ENCODE results near the gene SMAD7. TPM values are rescaled to one million over a fixed set of nuclear protein-coding genes. Genes with fewer than 3 reads are reported as not detected.

SMAD7 gene
- total RNA-seq: 10 to 100 TPM; 55.4 to 98.8 TPM
- polyA plus RNA-seq: 10 to 100 TPM; 27.3 to 32.9 TPM
- long read RNA-seq, donor 1, full-length matches to known transcripts: 37 of 71 reads
- long read RNA-seq, donor 1, partial matches to known transcripts: 1 of 71 reads
- long read RNA-seq, donor 1, other reads (novel, unspliced or antisense): 33 of 71 reads
- long read RNA-seq, donor 2, full-length matches to known transcripts: 53 of 83 reads
- long read RNA-seq, donor 2, partial matches to known transcripts: 0 of 83 reads
- long read RNA-seq, donor 2, other reads (novel, unspliced or antisense): 30 of 83 reads

GRCh38 chr18:48950536-48951447, at the start of gene SMAD7:
Gene SMAD7, minus strand, starts transcription at chr18:48950965. Its CDS starts 541 bp downstream, at chr18:48950424.
- peak within 1 kb of the TSS; percentile 93 to 96 for H3K27ac ChIP-seq (ENCODE audit: low read depth in 1 of 2, low read length in 2 of 2)
- H3K9me3 ChIP-seq (ENCODE audit: control insufficient read depth, low read length): no peaks in the 10 kb centered on the region
- WGBS, 2 donors: 0% methylated on average over 47 to 71 of the region's 71 CpGs
- no peaks in the 10 kb centered on the region for H3K36me3 ChIP-seq (ENCODE audit: control insufficient read depth in 1 of 2, insufficient read depth in 2 of 2, low read length in 1 of 2)
- H3K4me3 ChIP-seq (ENCODE audit: low read length in 2 of 2): peak within 1 kb of the TSS; percentile 65 to 99
- intact Hi-C loops (cut with DNase I): loop anchor here (5.0 to 10.0 kb wide), 3 partner anchors 92 to 464 kb away; no protein-coding TSS in a partner anchor
- DNase-seq (peak in 1 of 2 donors; percentile 83), ATAC-seq (ENCODE audit: low FRiP score) (no peak)
- H3K27me3 ChIP-seq (ENCODE audit: control insufficient read depth in 1 of 2, insufficient read depth in 2 of 2, low read length in 1 of 2): no peaks in the 10 kb centered on the region
- H3K4me1 ChIP-seq (ENCODE audit: control insufficient read depth in 1 of 2, insufficient read depth in 2 of 2, low read length in 2 of 2): peaks cover 0 to 8% of the 10 kb centered on the region in 2 donors

GRCh38 chr18:48999569-48999968, 48.8 kb upstream of the SMAD7 start:
- Histone ChIP-seq H3K36me3 (ENCODE audit: control insufficient read depth in 1 of 2, insufficient read depth in 2 of 2, low read length in 1 of 2) (no peaks in the 10 kb centered on the region), H3K27ac (ENCODE audit: low read depth in 1 of 2, low read length in 2 of 2) (no peak overlapping the region), H3K27me3 (ENCODE audit: control insufficient read depth in 1 of 2, insufficient read depth in 2 of 2, low read length in 1 of 2) (no peaks in the 10 kb centered on the region), H3K4me3 (ENCODE audit: low read length in 2 of 2) (no peak overlapping the region), H3K9me3 (ENCODE audit: control insufficient read depth, low read length) (no peaks in the 10 kb centered on the region), H3K4me1 (ENCODE audit: control insufficient read depth in 1 of 2, insufficient read depth in 2 of 2, low read length in 2 of 2) (no peaks in the 10 kb centered on the region)
- ATAC-seq (ENCODE audit: low FRiP score) (no peak), DNase-seq (no peak)
- intact Hi-C loops (cut with DNase I): loop anchor here in 1 of 2 donors (2.0 kb wide), 2 partner anchors 13 to 47 kb away; no protein-coding TSS in a partner anchor
- WGBS, 2 donors: 89 to 90% methylated on average over 11 of the region's 11 CpGs

- no peaks in the 10 kb centered on the region for H3K36me3 ChIP-seq (ENCODE audit: control insufficient read depth in 1 of 2, insufficient read depth in 2 of 2, low read length in 1 of 2)
- 8 to 14% methylated on average over 17 of the region's 17 CpGs for WGBS, 2 donors
- no peaks in the 10 kb centered on the region for H3K9me3 ChIP-seq (ENCODE audit: control insufficient read depth, low read length)
- no peaks in the 10 kb centered on the region for H3K27me3 ChIP-seq (ENCODE audit: control insufficient read depth in 1 of 2, insufficient read depth in 2 of 2, low read length in 1 of 2)
- DNase-seq: peak; percentile 91 to 93
- no peaks in the 10 kb centered on the region for H3K4me1 ChIP-seq (ENCODE audit: control insufficient read depth in 1 of 2, insufficient read depth in 2 of 2, low read length in 2 of 2)
- intact Hi-C loops (cut with DNase I): loop anchor here in 1 of 2 donors (2.0 kb wide), 2 partner anchors 15 to 45 kb away; no protein-coding TSS in a partner anchor
- H3K4me3 ChIP-seq (ENCODE audit: low read length in 2 of 2): no peak overlapping the region
- H3K27ac ChIP-seq (ENCODE audit: low read depth in 1 of 2, low read length in 2 of 2): peak overlapping the region; percentile 20 to 78
- ATAC-seq (ENCODE audit: low FRiP score): peak; percentile 75
These were observed 47.4 kb upstream of the SMAD7 start for GRCh38 chr18:48997985-48998831.

- ATAC-seq (ENCODE audit: low FRiP score) (no peak), DNase-seq (no peak)
- Histone ChIP-seq H3K27me3 (ENCODE audit: control insufficient read depth in 1 of 2, insufficient read depth in 2 of 2, low read length in 1 of 2) (no peaks in the 10 kb centered on the region), H3K4me3 (ENCODE audit: low read length in 2 of 2) (no peak overlapping the region), H3K36me3 (ENCODE audit: control insufficient read depth in 1 of 2, insufficient read depth in 2 of 2, low read length in 1 of 2) (no peaks in the 10 kb centered on the region), H3K9me3 (ENCODE audit: control insufficient read depth, low read length) (no peaks in the 10 kb centered on the region), H3K4me1 (ENCODE audit: control insufficient read depth in 1 of 2, insufficient read depth in 2 of 2, low read length in 2 of 2) (no peaks in the 10 kb centered on the region), H3K27ac (ENCODE audit: low read depth in 1 of 2, low read length in 2 of 2) (peak overlapping the region; percentile 20 to 78)
- WGBS, 2 donors: 55 to 56% methylated on average over 6 of the region's 6 CpGs
- intact Hi-C loops (cut with DNase I): no loop called here
These were observed 46.9 kb upstream of the SMAD7 start for GRCh38 chr18:48997681-48997984.

GRCh38 chr18:48996901-48997463, 46.2 kb upstream of the SMAD7 start:
- 40 to 43% methylated on average over 8 of the region's 8 CpGs for WGBS, 2 donors
- Histone ChIP-seq H3K9me3 (ENCODE audit: control insufficient read depth, low read length) (no peaks in the 10 kb centered on the region), H3K4me1 (ENCODE audit: control insufficient read depth in 1 of 2, insufficient read depth in 2 of 2, low read length in 2 of 2) (no peaks in the 10 kb centered on the region), H3K36me3 (ENCODE audit: control insufficient read depth in 1 of 2, insufficient read depth in 2 of 2, low read length in 1 of 2) (no peaks in the 10 kb centered on the region), H3K27me3 (ENCODE audit: control insufficient read depth in 1 of 2, insufficient read depth in 2 of 2, low read length in 1 of 2) (no peaks in the 10 kb centered on the region), H3K27ac (ENCODE audit: low read depth in 1 of 2, low read length in 2 of 2) (peak overlapping the region in 1 of 2 donors; percentile 38), H3K4me3 (ENCODE audit: low read length in 2 of 2) (no peak overlapping the region)
- ATAC-seq (ENCODE audit: low FRiP score) (no peak), DNase-seq (no peak)
- intact Hi-C loops (cut with DNase I): no loop called here

- intact Hi-C loops (cut with DNase I): no loop called here
- Histone ChIP-seq H3K4me1 (ENCODE audit: control insufficient read depth in 1 of 2, insufficient read depth in 2 of 2, low read length in 2 of 2) (no peaks in the 10 kb centered on the region), H3K36me3 (ENCODE audit: control insufficient read depth in 1 of 2, insufficient read depth in 2 of 2, low read length in 1 of 2) (no peaks in the 10 kb centered on the region), H3K9me3 (ENCODE audit: control insufficient read depth, low read length) (no peaks in the 10 kb centered on the region), H3K27me3 (ENCODE audit: control insufficient read depth in 1 of 2, insufficient read depth in 2 of 2, low read length in 1 of 2) (no peaks in the 10 kb centered on the region), H3K4me3 (ENCODE audit: low read length in 2 of 2) (no peak overlapping the region), H3K27ac (ENCODE audit: low read depth in 1 of 2, low read length in 2 of 2) (no peak overlapping the region)
- WGBS, 2 donors: 95 to 96% methylated on average over 4 of the region's 4 CpGs
- no peak for DNase-seq
- ATAC-seq (ENCODE audit: low FRiP score): no peak
These were observed 45.3 kb upstream of the SMAD7 start for GRCh38 chr18:48996041-48996440.

- DNase-seq (no peak), ATAC-seq (ENCODE audit: low FRiP score) (no peak)
- intact Hi-C loops (cut with DNase I): no loop called here
- Histone ChIP-seq H3K36me3 (ENCODE audit: control insufficient read depth in 1 of 2, insufficient read depth in 2 of 2, low read length in 1 of 2) (no peaks in the 10 kb centered on the region), H3K27ac (ENCODE audit: low read depth in 1 of 2, low read length in 2 of 2) (peak overlapping the region in 1 of 2 donors; percentile 20), H3K4me3 (ENCODE audit: low read length in 2 of 2) (no peak overlapping the region), H3K4me1 (ENCODE audit: control insufficient read depth in 1 of 2, insufficient read depth in 2 of 2, low read length in 2 of 2) (no peaks in the 10 kb centered on the region), H3K27me3 (ENCODE audit: control insufficient read depth in 1 of 2, insufficient read depth in 2 of 2, low read length in 1 of 2) (no peaks in the 10 kb centered on the region), H3K9me3 (ENCODE audit: control insufficient read depth, low read length) (no peaks in the 10 kb centered on the region)
- WGBS, 2 donors: 95 to 96% methylated on average over 20 of the region's 20 CpGs
These were observed 44.4 kb upstream of the SMAD7 start for GRCh38 chr18:48994926-48995835.
